ENCODE data around the gene HOXB5. TPM values are rescaled to one million over a fixed set of nuclear protein-coding genes. Genes with fewer than 3 reads are reported as not detected.

HOXB5 gene
- total RNA-seq, 1 donor from 2014 or later: 0.59 TPM

DNA sequence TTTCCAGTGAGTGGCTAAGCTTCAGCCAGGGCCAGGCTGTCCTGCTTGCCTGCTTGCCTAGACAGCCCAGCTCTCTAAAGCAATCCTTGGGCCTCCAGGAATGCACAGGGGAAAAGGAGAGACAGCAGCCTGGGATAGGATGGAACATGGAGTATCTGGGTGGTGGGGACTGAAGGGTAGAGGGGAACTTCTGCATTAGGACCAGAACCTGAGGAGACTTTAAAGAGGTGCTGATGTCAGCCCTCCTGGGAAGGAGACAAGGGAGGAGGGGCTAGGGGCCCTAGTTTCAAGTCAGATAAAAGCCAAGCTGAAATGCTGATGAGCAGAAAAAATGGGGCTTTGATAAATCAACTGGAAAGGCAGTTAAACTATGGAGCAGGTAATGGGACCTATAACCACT lies 15.5 kb upstream of the HOXB5 start:
- DNase-seq (ENCODE audit: low spot score): no peak
- Mint-ChIP-seq H3K27me3 (ENCODE audit: unreplicated experiment) (peaks cover 46% of the 10 kb centered on the region), H3K27ac (ENCODE audit: unreplicated experiment) (no peak overlapping the region)

DNA sequence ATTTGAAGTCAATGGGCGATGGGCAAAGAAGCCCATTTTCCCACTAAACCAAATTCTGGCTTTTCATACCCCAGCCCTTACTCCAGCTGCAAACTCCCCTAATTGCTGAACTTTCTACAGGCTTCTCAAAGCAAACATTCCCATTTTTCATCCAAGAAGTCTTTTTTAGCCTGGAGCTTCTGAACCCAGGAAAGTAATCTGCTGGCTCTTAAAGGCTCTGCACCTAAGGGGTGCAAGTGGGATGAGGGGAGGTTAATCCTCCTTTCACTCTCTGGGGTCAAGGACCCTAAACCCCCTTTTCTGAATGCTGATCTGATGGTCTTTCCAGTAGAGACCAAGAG lies 14.9 kb upstream of the HOXB5 start:
- no peak overlapping the region for H3K4me3 Mint-ChIP-seq (ENCODE audit: unreplicated experiment)
- H3K36me3 Mint-ChIP-seq (ENCODE audit: low read depth, unreplicated experiment): no peaks in the 10 kb centered on the region
- peaks cover 50% of the 10 kb centered on the region for H3K27me3 Mint-ChIP-seq (ENCODE audit: unreplicated experiment)
- no peak for DNase-seq (ENCODE audit: low spot score)
- no peaks in the 10 kb centered on the region for H3K9me3 Mint-ChIP-seq (ENCODE audit: unreplicated experiment)
- H3K27ac Mint-ChIP-seq (ENCODE audit: unreplicated experiment): no peak overlapping the region
- TF ChIP-seq, protein P1, sequence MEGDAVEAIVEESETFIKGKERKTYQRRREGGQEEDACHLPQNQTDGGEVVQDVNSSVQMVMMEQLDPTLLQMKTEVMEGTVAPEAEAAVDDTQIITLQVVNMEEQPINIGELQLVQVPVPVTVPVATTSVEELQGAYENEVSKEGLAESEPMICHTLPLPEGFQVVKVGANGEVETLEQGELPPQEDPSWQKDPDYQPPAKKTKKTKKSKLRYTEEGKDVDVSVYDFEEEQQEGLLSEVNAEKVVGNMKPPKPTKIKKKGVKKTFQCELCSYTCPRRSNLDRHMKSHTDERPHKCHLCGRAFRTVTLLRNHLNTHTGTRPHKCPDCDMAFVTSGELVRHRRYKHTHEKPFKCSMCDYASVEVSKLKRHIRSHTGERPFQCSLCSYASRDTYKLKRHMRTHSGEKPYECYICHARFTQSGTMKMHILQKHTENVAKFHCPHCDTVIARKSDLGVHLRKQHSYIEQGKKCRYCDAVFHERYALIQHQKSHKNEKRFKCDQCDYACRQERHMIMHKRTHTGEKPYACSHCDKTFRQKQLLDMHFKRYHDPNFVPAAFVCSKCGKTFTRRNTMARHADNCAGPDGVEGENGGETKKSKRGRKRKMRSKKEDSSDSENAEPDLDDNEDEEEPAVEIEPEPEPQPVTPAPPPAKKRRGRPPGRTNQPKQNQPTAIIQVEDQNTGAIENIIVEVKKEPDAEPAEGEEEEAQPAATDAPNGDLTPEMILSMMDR (IDR thresholded peaks at IDR 0.05; ENCODE audit: unreplicated experiment): no peak
- H3K4me1 Mint-ChIP-seq (ENCODE audit: unreplicated experiment): peaks cover 47% of the 10 kb centered on the region

More for the DNA sequence above, 15.5 kb upstream of the HOXB5 start:
- TF ChIP-seq, protein P1 (IDR thresholded peaks at IDR 0.05; ENCODE audit: unreplicated experiment): no peak
- Mint-ChIP-seq H3K4me3 (ENCODE audit: unreplicated experiment) (peak overlapping the region; percentile 29), H3K36me3 (ENCODE audit: low read depth, unreplicated experiment) (no peaks in the 10 kb centered on the region), H3K9me3 (ENCODE audit: unreplicated experiment) (no peaks in the 10 kb centered on the region), H3K4me1 (ENCODE audit: unreplicated experiment) (peaks cover 47% of the 10 kb centered on the region)

DNA sequence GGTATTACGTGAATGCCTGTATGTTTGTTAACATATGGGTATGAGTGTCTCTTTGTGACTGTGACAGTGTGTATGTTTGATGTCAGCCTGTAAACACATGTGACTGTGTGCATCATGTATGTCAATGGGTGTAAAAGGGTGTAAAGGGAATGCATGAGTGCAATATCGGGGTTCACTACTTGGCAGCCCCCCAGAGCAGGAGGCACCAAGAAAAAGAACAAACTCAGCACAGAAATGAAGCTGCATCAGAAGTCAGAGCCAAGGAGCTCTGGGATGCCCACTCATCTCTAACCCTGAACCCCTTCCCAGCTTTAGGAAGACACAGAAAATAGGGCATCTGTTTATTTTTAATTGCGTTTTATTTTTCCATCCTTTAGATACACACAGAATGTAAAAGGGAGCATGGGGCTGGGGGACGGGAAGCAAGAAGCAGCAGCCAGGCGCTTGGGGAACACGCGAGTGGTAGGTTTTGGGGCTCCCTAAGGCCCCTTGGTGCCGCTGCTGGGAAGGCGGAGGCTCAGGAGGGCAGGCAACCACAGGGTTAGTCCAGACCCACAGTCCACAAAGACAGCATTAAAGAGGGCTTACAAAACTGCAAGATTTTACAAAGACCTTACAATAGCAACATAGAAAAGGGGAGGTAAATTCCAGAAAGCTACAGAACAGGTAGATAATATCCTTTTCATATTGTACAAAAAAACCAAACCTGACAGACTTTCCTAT lies 13.5 kb upstream of the HOXB5 start:
- TF ChIP-seq, protein P1 (IDR thresholded peaks at IDR 0.05; ENCODE audit: unreplicated experiment): no peak
- H3K4me3 Mint-ChIP-seq (ENCODE audit: unreplicated experiment): no peak overlapping the region
- no peaks in the 10 kb centered on the region for H3K36me3 Mint-ChIP-seq (ENCODE audit: low read depth, unreplicated experiment)
- DNase-seq (ENCODE audit: low spot score): no peak
- no peak overlapping the region for H3K27ac Mint-ChIP-seq (ENCODE audit: unreplicated experiment)
- peaks cover 47% of the 10 kb centered on the region for H3K4me1 Mint-ChIP-seq (ENCODE audit: unreplicated experiment)
- H3K27me3 Mint-ChIP-seq (ENCODE audit: unreplicated experiment): peaks cover 51% of the 10 kb centered on the region
- no peaks in the 10 kb centered on the region for H3K9me3 Mint-ChIP-seq (ENCODE audit: unreplicated experiment)

DNA sequence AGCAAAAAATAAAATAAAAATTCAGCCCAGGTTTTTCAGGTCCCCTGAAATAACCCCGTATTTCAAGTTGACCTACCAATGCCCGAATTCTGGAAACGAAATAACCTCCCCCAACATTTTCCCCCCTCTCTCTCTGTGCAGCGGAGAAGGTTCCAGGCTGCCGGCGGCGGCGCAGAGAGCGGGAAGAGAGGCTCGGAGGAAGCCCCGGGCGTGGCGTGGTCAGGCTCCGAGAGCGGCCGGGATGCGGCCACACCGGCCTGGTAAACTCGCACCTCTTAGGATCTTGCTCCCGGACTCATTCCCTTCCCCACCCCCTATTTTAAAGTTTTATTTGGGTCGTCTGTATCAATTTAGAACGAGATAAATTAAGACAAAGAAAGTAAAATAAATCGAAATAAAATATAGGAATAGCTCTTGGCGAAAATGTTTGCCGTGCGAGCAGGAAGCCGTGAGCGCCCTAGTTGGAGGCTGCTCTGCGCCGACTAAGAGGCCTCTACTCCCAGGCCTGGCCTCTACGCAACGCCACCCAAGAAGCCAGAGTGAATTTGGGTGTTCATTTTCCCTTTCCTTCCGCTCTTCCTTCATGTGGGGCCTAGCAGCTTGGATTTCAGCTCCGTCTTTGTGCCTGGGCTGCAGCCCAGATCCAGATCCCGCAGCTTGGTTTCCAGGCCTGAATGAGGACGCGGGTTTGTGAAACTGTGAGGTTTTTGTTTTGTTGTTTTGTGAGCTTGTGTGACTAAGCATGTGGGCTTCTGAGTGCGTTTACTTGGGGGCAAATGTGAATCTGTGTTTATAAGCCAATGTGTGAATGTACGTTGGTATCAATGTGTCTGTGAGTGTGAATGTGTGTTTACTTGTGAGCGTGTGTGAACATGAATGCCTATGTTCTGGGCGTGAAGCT lies 12.7 kb upstream of the HOXB5 start:
- H3K4me3 Mint-ChIP-seq (ENCODE audit: unreplicated experiment): no peak overlapping the region
- H3K27ac Mint-ChIP-seq (ENCODE audit: unreplicated experiment): no peak overlapping the region
- peaks cover 52% of the 10 kb centered on the region for H3K27me3 Mint-ChIP-seq (ENCODE audit: unreplicated experiment)
- no peaks in the 10 kb centered on the region for H3K36me3 Mint-ChIP-seq (ENCODE audit: low read depth, unreplicated experiment)
- TF ChIP-seq, protein P1 (IDR thresholded peaks at IDR 0.05; ENCODE audit: unreplicated experiment): no peak
- no peak for DNase-seq (ENCODE audit: low spot score)
- H3K9me3 Mint-ChIP-seq (ENCODE audit: unreplicated experiment): no peaks in the 10 kb centered on the region
- peaks cover 45% of the 10 kb centered on the region for H3K4me1 Mint-ChIP-seq (ENCODE audit: unreplicated experiment)
